ENCODE results near the gene PLPPR3. TPM values are rescaled to one million over a fixed set of nuclear protein-coding genes. Genes with fewer than 3 reads are reported as not detected.
A peak's percentile ranks its signal among the peaks of the same experiment; 100 is the strongest.

Gene PLPPR3
- total RNA-seq, 1 experiment from 2014 or later, result 57.9 TPM

- H3K9me3 Mint-ChIP-seq, result no peaks in the 10 kb centered on the region; a peak in 1 of 5 replicates
- no peak overlapping the region for H2AK5ac ChIP-seq (ENCODE audit: insufficient read length, low read length)
- no peak overlapping the region for H2BK120ac ChIP-seq (ENCODE audit: low read depth, low read length, poor library complexity, severe bottlenecking)
- DNase-seq, result peak; percentile 30
- no peak overlapping the region for H3K56ac ChIP-seq (ENCODE audit: insufficient read length, low read depth, low read length)
- no peak overlapping the region for H2BK15ac ChIP-seq (ENCODE audit: low read depth, low read length)
- H3K27me3 ChIP-seq (ENCODE audit: insufficient read depth, low read length), result no peaks in the 10 kb centered on the region
- peaks cover 3% of the 10 kb centered on the region for H3K23me2 ChIP-seq (ENCODE audit: insufficient read length, low read depth, low read length, poor library complexity, severe bottlenecking)
- no peaks in the 10 kb centered on the region for H3K27me3 Mint-ChIP-seq (ENCODE audit: low read depth)
- H3K23ac ChIP-seq (ENCODE audit: insufficient read length, low read depth, low read length), result no peak overlapping the region
- H2BK20ac ChIP-seq (ENCODE audit: low read depth, low read length, poor library complexity, severe bottlenecking), result no peak overlapping the region
- no peak overlapping the region for H2AFZ ChIP-seq (ENCODE audit: low read length)
- H4K8ac ChIP-seq (replicated peaks; ENCODE audit: insufficient read length, low read depth, low read length), result no peak overlapping the region
- peaks cover 7% of the 10 kb centered on the region for H3K79me2 ChIP-seq (ENCODE audit: insufficient read depth, low read length)
- no peak overlapping the region for H3K9ac ChIP-seq (ENCODE audit: extremely low read depth, insufficient read length, low read length)
- no peaks in the 10 kb centered on the region; the same call in 1 of the 2 replicates for H3K4me1 ChIP-seq (ENCODE audit: insufficient read depth, low read length)
- TF ChIP-seq, protein P1, sequence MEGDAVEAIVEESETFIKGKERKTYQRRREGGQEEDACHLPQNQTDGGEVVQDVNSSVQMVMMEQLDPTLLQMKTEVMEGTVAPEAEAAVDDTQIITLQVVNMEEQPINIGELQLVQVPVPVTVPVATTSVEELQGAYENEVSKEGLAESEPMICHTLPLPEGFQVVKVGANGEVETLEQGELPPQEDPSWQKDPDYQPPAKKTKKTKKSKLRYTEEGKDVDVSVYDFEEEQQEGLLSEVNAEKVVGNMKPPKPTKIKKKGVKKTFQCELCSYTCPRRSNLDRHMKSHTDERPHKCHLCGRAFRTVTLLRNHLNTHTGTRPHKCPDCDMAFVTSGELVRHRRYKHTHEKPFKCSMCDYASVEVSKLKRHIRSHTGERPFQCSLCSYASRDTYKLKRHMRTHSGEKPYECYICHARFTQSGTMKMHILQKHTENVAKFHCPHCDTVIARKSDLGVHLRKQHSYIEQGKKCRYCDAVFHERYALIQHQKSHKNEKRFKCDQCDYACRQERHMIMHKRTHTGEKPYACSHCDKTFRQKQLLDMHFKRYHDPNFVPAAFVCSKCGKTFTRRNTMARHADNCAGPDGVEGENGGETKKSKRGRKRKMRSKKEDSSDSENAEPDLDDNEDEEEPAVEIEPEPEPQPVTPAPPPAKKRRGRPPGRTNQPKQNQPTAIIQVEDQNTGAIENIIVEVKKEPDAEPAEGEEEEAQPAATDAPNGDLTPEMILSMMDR (conservative IDR thresholded peaks at IDR 0.05), result no peak
- H4K20me1 ChIP-seq (ENCODE audit: control insufficient read depth, insufficient read depth, insufficient read length), result no peaks in the 10 kb centered on the region
- H4K91ac ChIP-seq (ENCODE audit: insufficient read length, low read depth, low read length), result no peak overlapping the region
- H3K79me1 ChIP-seq (ENCODE audit: insufficient read depth, low read depth, low read length, poor library complexity, severe bottlenecking), result no peaks in the 10 kb centered on the region
- H4K5ac ChIP-seq (ENCODE audit: insufficient read length, low read depth, low read length), result no peak overlapping the region
- H3K18ac ChIP-seq (ENCODE audit: insufficient read length, low read depth, low read length), result no peak overlapping the region
- no peak overlapping the region for H3K14ac ChIP-seq (ENCODE audit: insufficient read depth, low read length)
- H2BK5ac ChIP-seq (ENCODE audit: insufficient read length, low read length), result no peak overlapping the region
- H3K4me3 Mint-ChIP-seq, result no peak overlapping the region
- H3K27ac Mint-ChIP-seq, result no peak overlapping the region; a peak in 1 of 7 replicates
- no peaks in the 10 kb centered on the region for H3K9me3 ChIP-seq (ENCODE audit: control insufficient read depth, low read depth, low read length)
- no peak overlapping the region for H2BK12ac ChIP-seq (ENCODE audit: insufficient read length, low read depth, low read length)
- H3K4ac ChIP-seq (ENCODE audit: low read depth, low read length), result no peak overlapping the region
- H3K36me3 Mint-ChIP-seq (ENCODE audit: insufficient read depth in 1 of 3, low read depth in 3 of 3), result peaks cover 3 to 5% (median 5%) of the 10 kb centered on the region in 3 experiments; a peak in 5 of 7 replicates
- H3K27ac ChIP-seq (ENCODE audit: insufficient read length, low read depth, low read length), result no peak overlapping the region
- peaks cover 23 to 31% of the 10 kb centered on the region in 2 experiments for H3K4me1 Mint-ChIP-seq
- WGBS (ENCODE audit: extremely low coverage, insufficient read length, low lambda C conversion rate), result no CpG with 5 or more reads among the region's 12 CpGs
- no peak overlapping the region for H3K4me2 ChIP-seq (ENCODE audit: insufficient read depth, insufficient read length, low read length)
- H3T11ph ChIP-seq (ENCODE audit: low read length), result no peak overlapping the region
Measured at GRCh38 chr19:793806-794205, 27.9 kb downstream of the PLPPR3 start.

Measured in H9 (cell line).